ENCODE data around the gene ADAMTS5. TPM values are rescaled to one million over a fixed set of nuclear protein-coding genes. Genes with fewer than 3 reads are reported as not detected.

ADAMTS5 gene
- total RNA-seq, 1 donor from 2014 or later: 10.0 TPM

DNA sequence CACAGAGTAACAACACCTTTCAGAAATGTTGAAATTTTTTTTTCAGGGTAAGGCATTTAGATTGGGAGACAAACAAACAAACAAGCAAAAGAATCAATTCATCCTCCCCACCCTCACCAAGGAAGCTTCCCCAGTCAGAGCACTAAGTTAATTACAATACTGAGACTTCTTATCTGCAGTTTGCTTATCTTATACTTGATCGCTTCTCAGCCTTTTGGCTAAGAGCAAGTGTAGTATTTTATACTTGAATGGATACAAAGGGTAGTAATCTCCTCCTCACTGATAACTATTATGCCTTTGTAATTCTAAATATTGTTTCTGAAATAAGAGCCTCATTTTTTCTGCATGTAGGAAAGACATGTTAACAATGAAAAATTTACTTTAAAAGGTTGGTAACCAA lies 54.4 kb downstream of the ADAMTS5 start:
- intact Hi-C loops (cut with DNase I): no loop called here
- no peak for ATAC-seq
- no peak for DNase-seq (ENCODE audit: low spot score)

DNA sequence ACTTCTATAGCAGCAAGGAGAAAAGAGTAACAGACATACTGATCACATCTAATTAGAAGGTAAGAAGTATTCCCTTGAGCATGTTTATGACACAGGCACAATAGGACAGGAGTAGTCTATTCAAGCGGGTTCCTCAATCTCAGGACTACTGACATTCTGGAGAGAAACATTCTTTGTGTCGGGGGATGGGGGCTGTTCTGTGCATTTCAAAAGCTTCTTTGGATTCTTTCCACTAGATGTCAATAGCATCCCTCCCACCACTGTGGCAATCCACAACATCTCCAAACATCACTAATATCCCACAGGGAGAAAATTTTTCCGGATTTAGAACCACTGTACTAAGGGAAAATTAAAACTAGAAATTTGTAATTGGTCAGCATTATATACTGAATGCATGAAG lies 56.9 kb downstream of the ADAMTS5 start:
- DNase-seq (ENCODE audit: low spot score) (no peak), ATAC-seq (no peak)
- intact Hi-C loops (cut with DNase I): no loop called here

DNA sequence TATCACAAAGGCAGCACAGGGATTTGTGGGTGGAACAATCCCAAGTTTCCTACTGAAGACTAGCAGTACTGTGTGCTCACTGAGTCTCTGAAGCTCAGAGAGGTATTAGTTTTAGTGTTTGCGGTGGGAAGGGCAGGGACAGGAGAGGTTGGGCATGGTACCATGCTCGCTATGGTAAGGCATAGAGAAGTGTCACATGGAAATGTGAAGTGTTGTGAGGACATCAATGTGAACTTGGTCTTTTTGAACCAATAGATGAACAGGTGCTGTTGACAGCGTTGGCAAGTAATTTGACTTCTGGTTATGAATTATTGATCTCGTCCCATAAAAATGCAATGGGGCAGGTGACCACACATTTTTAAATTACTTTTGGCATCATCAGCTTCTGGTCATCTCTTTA lies 65.9 kb downstream of the ADAMTS5 start:
- intact Hi-C loops (cut with DNase I): no loop called here
- DNase-seq (ENCODE audit: low spot score) (no peak), ATAC-seq (no peak)

DNA sequence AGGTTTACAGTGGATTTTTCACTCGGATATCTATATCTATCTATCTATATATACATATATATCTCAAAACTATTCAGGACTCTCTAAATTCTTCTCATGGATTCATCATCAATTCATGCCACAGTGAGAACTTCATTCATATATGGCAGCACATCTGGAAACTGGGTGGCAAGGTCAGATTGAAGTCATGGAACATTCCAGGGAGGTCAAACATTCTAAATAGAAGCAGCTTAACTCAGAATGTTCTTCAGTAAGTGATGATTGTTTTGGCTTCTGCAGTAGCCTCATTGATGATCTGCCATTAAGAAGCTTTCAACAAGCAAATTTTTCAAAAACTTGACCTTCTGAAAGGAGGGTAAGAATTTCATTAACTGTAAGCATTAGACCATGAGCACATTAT lies 74.7 kb downstream of the ADAMTS5 start:
- intact Hi-C loops (cut with DNase I): no loop called here
- ATAC-seq (no peak), DNase-seq (ENCODE audit: low spot score) (no peak)

DNA sequence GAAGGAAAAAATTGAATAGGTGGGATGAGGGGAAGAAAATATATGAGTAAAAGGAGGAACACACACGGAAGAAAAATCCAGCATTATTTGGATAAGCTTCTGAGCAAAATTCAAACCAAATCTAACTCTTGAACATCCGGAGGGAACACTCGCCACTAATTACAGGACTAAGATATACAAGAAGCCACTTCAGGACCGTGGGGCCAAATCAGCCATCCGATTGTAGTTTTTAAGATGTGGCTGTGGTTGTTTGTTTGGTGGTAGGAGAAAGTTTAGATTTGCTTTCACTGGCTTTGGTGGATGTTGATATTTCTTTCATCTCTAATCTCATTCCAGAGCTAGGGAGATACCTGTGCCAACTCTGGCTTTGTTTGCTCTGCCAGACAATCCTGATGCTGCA lies 78.0 kb downstream of the ADAMTS5 start:
- intact Hi-C loops (cut with DNase I): no loop called here

DNA sequence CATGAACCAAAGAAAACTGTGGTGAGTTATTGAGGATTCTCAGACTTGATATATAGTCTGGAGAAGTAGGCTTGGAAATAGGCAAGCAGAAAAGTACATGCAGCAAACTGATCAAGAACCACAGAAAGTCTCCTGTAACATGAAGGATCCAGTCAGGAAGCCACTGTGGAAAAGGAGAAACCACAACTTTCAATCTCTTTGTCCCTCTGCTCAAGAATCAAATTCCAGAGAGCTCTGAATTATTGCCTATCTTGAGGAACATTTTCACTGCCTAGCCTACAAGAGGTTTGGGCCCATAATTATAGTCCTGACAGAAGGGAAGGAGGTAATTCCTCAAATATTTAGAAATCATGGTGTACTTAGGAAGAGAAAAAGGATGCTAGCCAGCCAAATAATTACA lies 78.6 kb downstream of the ADAMTS5 start:
- DNase-seq (ENCODE audit: low spot score): no peak
- intact Hi-C loops (cut with DNase I): no loop called here
- ATAC-seq: no peak

More for the DNA sequence above, 78.0 kb downstream of the ADAMTS5 start:
- DNase-seq (ENCODE audit: low spot score): no peak
- ATAC-seq: no peak

DNA sequence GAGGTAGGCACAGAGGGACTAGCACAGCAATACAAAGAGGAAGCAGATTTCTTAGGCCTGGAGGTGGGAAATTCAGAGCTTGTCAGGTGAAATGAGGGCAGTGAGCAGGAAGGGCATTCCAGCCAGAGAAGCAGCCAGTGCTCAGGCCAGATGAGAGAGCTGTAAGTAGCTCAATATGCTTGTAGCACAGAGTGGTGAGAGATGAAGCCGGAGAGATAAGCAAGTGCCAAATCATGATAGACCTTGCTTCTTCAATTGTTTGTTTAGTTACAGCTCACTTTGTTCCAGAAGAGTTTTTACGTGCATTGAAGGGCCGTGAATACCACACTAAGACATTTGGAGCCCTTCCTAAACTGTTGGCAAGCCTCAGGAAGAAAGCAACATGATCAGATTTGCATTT lies 79.6 kb downstream of the ADAMTS5 start:
- no peak for ATAC-seq
- intact Hi-C loops (cut with DNase I): no loop called here
- DNase-seq (ENCODE audit: low spot score): no peak

DNA sequence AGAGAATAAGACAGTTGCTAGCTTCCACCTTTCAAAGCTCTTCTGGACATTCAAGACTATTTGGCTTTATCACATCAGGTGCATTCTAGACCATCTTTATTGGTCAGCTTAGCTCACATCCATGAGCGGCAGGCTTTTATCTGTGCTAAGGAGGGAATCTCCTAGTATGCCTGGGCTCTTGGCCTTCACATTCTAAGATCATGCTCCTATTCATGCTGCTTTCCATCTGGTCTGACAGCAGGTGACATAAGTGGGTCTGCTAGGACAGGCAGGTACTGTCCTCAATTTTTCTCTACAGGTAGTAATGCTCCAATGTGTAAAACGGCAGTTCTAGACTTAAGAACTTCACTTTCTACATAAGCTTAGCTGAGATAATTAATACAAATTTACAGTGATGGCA lies 82.5 kb downstream of the ADAMTS5 start:
- no peak for DNase-seq (ENCODE audit: low spot score)
- peak; percentile 11 for ATAC-seq
- intact Hi-C loops (cut with DNase I): no loop called here

DNA sequence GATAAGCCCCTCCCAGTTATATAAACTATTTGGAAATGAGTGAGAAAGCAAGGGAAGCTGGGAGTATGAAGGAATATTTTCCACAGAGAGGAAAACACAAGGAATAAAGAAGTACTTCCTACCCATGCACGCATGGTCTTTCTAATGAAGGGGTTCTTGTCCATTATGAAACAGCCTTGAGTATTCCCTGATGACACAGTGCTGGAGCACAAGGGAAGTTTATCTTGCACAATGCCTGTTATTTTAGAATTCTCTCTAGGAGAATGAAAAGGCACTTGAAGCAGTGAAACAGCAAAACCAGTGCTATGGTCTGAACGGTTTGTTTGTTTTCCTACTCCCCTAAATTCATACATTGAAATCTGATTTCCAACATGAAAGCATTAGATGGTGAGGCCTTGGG lies 83.1 kb downstream of the ADAMTS5 start:
- DNase-seq (ENCODE audit: low spot score) (no peak), ATAC-seq (peak; percentile 91)
- intact Hi-C loops (cut with DNase I): no loop called here

DNA sequence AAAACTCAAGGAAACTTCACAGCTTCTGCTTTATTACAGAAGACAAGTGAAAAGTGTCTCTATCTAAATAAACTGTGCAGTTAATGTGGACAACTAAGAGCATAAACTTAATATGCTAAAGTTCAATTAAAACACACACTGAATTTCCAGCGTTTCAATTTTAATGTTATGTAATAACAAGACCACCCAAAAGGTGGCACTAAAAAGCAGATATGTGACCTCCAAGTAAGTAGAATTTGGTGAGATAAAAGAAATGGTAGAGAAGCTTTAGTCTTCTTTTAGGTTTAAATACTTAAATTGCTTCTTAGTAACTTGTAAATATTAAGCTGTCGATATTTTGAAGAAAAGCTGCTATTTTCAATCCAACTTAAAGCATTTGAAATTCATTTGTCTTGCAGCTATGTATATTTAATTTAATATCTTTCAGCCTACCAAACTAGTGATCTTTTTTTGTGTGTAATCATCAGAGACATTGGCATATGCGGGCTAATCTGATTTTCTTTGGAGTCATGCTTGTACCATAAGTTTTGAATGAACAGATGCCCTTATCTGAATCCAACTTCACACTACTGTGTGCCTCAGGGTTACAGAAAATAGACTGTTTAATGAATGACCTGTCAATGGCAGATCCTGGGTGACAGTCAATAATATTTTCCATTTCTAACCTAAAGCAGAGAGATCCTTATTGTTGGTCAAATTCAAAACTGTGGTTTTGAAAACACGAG lies 85.2 kb downstream of the ADAMTS5 start:
- DNase-seq (ENCODE audit: low spot score): no peak
- no peak for ATAC-seq
- intact Hi-C loops (cut with DNase I): no loop called here

DNA sequence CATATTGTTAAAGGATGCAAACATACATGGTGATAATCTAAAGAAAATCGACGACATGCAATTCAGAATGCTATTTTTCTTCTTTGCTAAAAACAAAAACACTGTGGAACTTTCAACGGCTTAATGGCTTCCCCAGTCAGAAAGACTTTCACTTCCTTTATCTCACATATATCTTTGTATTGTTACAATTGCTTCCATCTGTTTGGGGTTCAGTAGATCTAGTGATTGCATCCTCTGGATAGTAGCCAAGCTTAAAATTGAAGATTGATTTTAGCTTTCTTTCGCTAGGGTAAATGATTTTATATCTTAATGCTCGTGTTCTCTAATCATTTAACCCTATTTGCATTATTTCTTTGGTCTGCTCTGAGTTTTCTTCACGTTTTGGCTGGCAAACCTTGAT lies 89.9 kb downstream of the ADAMTS5 start:
- intact Hi-C loops (cut with DNase I): no loop called here
- ATAC-seq (no peak), DNase-seq (ENCODE audit: low spot score) (no peak)

DNA sequence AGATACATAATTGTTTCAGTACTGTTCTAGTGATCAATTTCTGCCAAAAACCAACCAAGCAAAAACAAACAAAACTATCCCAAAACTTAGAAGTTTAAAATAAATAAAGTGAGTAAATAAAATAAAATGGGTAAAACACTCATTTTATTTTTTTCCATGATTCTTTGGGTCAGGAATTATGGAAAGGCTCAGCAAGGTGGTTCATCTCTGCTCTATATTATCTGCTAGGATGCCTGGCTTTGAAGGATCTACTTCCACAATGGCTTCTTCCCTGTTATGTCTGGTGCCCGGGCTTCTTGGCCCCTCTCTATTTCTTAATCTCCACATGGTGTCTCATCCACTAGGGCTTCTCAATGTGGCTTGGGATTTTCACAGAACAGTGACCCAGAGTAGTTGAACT lies 92.5 kb downstream of the ADAMTS5 start:
- DNase-seq (ENCODE audit: low spot score) (no peak), ATAC-seq (no peak)
- intact Hi-C loops (cut with DNase I): no loop called here

Small RNAs within 50 kb of the gene (microRNA-seq; reads per million reads assigned to microRNA genes)
- gene MIR4759: not detected

Other genes with a start within 250 kb of the ADAMTS5 start
- 128 TPM for gene ADAMTS1, start 121.7 kb downstream of the ADAMTS5 start, total RNA-seq